GM21381 (cell line): ENCODE results near the gene CARD16.
A peak's percentile ranks its signal among the peaks of the same experiment; 100 is the strongest.
"Not testable (repeated sequence)": the region's sequence is repeated elsewhere in the genome, so short reads cannot be mapped to it uniquely, and the experiment has no call there.

ENCODE experiments used
- ATAC-seq: cut with Tn5 transposase; IDR thresholded peaks from one replicate; pipeline ENCODE4 v1.9.1; 2021; ENCODE audit warnings: mild to moderate bottlenecking, moderate library complexity; ENCODE audit not compliant: unreplicated experiment

Gene CARD16

DNA sequence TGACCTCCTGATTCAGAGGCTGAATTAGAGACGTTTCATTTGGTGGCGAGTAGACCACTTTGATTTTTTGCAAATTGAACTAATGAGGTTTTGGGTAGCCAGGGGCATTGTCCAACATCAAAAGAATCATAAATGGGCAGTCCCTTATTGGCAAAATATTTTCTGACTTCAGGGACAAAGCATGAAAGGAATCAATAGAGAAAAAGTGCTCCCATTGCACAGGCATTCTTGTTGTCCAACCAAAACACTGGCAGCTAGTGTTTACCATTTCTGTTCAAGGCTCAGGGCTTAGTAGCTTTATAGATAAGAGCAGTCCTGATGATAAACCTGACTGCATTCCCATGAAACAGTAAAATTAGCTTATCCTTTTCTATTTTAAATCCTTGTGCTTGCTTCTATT lies 6.4 kb upstream of the CARD16 start:
- no peak for ATAC-seq

GRCh38 chr11:105049481-105049880 lies 4.3 kb upstream of the CARD16 start:
- ATAC-seq = no peak

DNA sequence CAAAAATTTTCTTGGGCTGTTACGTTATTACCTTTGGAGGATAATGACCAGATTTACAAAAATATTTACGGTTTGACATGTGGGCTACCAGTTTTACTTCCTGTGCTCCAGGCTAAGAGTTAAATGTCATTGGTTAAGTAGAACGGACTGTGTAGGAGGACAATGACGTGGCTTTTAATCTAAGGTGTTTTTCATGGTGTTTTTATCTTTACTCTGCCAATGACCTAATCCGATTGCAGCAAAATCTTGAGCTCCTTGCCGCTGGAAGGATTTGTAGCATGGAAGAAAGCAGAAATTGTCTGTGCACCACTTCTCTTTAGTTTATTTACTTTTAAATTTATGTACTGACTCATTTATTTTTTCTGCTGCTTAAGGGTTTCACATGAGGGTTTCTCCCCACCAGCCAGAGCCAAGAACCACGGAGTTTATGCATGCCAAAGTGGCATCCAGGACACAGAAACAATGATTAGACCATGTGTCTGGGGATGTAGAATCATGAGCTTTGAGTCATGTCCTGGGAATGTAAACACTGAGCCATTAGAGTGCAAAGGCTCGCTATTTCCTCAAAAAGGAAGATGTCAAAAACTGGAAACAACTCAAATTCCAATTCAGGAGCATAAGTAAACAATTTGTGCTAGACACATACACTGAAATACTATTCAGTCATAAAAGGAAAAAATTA lies 1.9 kb upstream of the CARD16 start:
- no peak for ATAC-seq

GRCh38 chr11:105045676-105046296 lies 651 bp upstream of the CARD16 start:
- no peak for ATAC-seq

DNA sequence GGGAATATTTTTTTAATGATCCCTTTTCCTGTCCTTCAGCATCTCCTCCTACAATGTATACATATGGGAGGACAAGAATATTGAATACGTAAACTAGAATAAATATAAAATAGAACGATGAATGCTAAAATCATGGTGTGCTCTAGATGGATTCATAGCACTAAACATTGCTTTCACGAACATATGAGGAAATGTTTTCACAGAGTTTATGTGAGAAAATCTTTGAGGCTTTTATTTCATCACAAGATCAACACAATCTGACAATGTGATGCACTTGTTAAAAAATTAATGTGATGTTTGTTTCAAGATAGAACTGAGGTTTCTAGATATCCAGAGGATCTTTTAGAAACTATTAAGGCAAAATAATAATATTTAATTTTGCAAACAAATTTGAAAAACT lies 3.0 kb downstream of the CARD16 start:
- no peak for ATAC-seq

DNA sequence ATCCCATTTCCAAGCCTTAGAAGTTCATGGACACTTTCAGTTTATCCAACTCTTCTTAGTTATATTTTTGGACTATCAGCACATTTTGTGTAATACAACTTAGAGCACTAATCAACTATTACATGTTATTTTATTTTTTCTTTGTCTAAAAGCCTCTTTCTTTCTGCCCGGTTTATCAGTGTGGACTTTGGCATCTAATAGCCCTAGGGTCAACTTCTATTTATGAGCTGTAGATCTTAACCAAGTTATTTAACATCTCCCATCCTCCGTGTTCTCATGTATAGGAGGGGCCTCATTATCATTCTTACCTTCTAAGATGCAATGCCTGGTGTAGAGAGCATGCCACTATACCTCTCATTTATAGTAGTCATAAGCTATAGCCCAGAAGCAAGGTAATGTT lies 4.4 kb downstream of the CARD16 start:
- ATAC-seq = no peak

GRCh38 chr11:105034813-105035620 lies 10.1 kb downstream of the CARD16 start, which contains the start of gene CASP1:
TSS of gene CASP1 (minus strand) at chr11:105035144. CDS start at chr11:105035113, 31 bp downstream.
- ATAC-seq = peak; percentile 89

DNA sequence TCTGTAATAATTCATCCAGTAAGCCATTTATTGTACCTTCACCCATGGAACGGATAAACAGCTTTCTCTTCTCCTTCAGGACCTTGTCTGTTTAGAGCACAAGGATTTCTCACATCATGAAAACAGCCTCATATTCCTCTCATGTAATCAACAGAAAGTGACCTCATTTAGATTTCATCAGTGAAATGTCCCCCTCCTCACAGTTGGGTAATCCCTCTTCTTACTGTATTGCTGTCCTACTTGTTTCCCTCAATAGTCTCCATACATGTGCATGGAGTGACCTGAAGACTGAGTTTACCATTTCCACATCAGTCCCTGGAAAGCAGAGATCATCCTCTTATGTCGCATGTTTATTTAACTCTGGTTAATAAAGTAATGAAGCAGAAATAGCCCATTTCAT lies 10.7 kb downstream of the CARD16 start:
- not testable (repeated sequence) for ATAC-seq

DNA sequence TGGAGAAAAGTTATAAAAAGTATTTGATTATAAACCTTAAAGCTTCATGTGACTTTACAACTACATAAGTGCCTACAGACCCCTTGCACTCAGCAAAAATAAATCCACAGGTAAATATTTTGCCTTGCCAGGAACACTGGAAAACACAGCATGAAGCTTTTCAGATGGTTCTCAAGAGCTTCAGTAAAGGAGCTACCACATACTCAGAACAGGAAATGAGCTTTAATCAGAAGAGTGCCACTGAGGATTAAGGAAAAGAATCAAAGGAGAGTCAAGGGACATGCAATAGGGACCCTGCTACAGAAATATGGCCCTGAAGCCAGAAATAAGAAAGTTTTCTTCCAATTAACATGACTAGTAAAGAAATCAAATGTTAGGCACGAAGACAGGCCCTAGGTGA lies 11.4 kb downstream of the CARD16 start:
- no peak for ATAC-seq

DNA sequence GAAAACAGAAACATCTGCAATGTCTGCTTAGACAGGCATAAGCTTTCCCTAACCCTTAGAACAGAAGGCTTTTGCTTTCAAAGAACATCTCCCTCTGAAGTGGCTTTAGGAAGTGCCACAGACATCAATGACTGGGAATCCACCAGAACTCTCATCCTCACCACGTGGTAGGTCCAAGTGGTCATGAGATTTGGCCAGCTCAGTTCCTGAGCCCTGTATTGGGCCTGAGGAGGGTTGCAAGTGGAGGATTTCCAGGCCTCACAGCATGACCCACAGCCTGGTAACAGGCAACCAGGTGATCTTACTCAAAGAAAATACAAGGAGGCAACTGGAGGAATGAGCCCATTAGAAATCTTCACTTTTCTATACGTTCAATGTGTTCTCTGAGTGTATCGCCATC lies 11.8 kb downstream of the CARD16 start:
- no peak for ATAC-seq

GRCh38 chr11:105032495-105032894 lies 12.6 kb downstream of the CARD16 start:
- ATAC-seq = no peak

DNA sequence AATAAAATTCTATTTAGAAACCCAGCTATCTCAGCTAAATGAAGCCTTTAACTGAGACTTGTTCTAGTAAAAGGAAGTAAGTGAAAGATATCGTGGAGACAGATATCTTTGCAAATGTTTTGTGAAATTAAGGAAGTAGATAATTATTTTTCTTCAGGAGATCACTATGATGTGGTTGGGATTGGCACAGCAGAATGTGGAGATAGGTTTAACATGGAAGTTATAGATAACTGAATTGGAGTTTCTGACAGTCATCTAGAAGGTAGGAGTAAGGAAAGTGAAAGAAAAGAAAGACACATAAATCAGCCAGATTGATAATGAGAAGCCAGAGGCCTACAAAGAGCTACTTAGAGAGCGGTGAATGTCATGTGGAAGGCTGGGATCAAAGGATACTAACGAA lies 17.5 kb downstream of the CARD16 start:
- ATAC-seq = no peak

- no peak for ATAC-seq
Measured at GRCh38 chr11:105024394-105024793, 20.7 kb downstream of the CARD16 start.

GRCh38 chr11:105023003-105023402 lies 22.1 kb downstream of the CARD16 start, which contains the start of gene CASP5:
TSS of gene CASP5 (minus strand) at chr11:105023168. CDS start at chr11:105023136, 32 bp downstream.
- no peak for ATAC-seq

DNA sequence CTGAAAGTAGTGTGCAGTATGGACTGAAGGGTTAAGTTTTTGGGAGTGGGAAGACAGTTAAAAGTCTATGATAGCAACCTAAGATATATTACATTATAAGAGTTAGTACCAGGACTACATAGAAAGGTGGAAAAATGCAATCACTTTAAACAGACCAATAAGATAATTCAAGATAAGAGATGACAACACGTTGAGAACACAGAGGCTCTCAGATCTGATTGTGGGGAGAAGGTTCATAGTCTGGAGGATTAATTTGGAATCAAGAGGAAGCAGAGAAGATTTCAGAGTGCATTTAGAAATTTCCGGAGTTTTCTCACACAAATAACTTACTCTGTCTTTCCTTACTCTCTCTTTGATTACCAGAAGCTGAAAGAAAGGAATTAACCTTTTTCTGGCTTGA lies 22.6 kb downstream of the CARD16 start:
- no peak for ATAC-seq

GRCh38 chr11:105007463-105007862 lies 37.7 kb downstream of the CARD16 start:
- ATAC-seq = no peak

DNA sequence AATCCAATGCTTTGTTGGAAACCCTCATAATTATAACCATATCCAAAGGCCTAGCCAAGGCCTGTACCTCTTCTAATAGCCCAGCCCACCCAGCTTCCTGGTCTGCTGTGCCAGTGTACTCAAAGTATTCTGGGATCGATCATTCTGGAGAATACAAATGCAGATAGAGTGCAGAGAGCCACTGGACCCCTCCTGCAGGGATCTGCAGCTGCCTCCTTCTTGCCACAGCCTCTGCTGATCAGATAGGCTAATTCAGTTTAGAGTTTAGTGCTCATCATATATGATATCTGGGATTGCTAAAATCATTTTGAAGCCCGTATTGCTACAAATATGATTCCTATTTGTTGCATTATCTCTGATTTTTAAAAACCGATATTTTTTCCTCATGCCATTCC lies 39.7 kb downstream of the CARD16 start:
- no peak for ATAC-seq

GRCh38 chr11:105004021-105004420 lies 41.1 kb downstream of the CARD16 start:
- ATAC-seq = no peak

GRCh38 chr11:105003151-105003550 lies 42.0 kb downstream of the CARD16 start:
- ATAC-seq = no peak

DNA sequence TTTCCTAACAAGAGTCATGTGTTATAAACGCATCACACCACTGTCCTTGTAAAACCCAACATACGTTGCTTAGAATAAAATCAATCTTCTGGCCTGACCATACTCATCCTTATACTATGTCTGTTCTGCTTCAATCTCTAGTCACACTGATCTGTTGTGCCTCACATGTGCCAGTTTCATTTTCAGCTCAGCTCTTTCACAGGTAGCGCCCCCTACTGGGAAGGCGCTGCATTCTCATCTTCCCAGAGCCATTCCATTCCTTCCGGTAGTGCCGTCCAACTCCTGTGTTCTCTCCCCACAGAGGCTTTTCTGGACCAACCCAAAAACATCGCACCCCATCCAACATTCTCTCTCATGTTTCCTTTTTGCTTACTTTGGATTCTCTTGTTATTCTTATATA lies 44.3 kb downstream of the CARD16 start:
- peak; percentile 91 for ATAC-seq

- ATAC-seq = no peak
Measured at GRCh38 chr11:105000167-105000566, 45.0 kb downstream of the CARD16 start.

DNA sequence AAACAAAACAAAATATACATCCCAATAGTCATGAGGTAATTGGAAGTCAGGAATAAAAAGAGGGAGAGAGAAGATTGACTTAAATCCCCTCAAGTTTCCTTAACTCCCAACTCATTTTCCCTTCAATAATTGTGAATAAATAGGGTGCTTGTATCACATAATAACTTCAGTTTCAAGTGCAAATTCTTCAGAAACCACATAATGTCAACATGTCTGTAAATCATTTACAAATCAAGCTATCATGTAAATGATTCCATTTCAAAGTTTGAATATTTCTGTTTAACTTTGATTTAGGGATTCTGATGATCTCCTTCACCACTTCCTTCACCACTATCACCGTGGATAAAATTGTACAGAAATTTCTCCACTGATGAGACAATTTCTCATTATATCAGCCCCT lies 45.4 kb downstream of the CARD16 start:
- no peak for ATAC-seq
